HG03469 (cell line): ENCODE results near the gene SEC31A.

ENCODE experiments used
- ATAC-seq: cut with Tn5 transposase; IDR thresholded peaks from one replicate; pipeline ENCODE4 v1.9.1; 2021; ENCODE audit warnings: mild to moderate bottlenecking, moderate library complexity, moderate number of reproducible peaks; ENCODE audit not compliant: unreplicated experiment

The SEC31A gene

DNA sequence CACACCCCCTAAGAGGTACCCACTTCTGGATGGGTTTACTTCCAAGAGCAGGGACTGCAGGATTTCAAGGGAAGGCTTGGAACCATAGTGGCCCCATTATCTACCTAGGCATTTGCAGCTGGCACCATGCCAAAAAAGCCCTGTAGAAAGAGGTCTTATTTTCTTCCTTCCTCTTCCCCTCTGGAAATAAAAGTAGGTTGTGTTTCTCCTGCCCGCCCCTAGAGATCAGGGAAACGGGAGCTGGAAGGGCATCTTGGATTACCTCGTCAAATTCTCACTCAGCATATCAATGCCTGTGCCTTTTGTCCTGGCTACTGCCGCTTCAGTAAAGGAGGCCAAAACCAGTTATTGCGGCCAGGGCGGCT is 93.9 kb downstream of the SEC31A start:
- no peak for ATAC-seq

DNA sequence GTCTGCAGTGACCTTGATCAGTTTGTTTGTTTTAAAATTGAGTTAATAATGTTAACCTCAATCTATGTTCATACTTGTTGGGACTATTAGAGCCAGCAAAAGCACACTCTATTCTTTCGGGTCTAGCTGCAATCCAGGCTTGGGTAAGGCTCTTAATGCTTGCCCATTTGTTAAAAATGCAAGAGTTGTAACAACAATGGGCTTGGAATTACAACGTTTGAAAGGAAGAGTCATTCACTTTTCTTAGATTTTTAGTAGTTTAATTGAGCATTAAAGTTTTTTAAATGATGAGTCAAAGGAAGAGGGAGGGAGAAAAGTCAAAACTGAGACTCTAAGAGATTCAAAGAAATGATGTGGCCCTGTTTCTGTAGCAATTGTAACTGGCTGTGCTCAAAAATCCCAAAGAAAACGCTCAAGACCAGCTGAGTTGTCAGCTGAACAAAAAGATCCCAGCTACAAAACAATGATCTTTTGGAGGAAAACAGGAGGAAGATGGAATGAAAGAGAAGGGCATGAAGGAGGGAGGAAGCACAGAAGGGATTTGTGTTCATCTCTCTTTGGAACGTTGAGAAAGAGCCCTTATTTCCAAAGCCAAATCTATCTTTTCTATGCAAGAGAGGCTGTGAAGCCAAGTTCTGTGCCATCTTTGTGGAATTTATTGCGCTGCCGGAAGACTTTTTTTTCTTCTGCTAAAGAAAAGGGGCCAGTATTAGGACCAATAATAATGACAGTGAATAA is 97.9 kb downstream of the SEC31A start:
- no peak for ATAC-seq

DNA sequence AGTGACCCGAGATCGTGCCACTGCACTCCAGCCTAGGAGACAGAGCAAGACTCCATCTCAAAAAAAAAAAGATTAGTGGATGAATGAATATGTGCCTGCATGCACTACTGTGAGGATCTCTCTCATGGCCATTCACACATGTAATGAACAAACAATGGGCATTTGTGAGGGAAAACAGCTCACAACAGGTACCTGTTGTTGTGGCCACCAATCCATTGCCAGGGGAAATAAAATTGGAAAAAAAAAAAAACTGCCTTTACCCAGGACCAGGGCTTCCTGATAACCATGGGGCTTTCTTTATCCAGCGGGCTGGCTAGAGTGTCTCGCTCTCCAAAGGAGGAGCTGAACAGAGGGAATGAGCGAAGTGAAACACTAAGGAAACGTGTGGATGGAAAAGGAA is 99.8 kb downstream of the SEC31A start:
- no peak for ATAC-seq

DNA sequence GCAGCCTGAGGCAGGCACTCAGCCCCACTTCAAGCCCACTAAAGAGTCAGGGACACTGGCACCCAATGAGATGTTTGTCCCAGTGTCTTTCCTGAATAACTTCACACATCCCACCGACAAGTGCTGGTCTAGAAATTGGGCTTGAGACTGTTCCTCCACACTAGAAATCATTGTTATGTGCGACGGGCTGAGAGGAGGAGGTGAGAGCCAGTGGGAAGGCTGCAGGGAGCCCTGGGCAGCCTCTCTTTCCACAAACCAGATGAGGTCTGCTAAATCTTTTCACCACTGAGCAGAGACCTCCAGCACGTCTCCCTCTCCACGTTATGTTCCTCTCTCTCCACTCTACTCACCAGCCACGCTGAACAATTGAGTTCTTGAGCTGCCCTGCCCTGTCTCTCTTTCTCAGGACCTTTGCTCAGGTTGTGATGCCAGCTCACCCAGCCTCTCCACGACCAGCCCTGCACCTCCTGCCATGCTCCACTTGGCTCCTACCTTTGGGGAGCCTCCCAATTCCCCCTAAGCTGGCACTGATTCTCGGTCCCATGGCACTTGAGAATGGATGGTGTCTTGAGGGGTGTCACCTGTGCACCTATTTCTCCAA is 100.8 kb downstream of the SEC31A start:
- ATAC-seq, result no peak

DNA sequence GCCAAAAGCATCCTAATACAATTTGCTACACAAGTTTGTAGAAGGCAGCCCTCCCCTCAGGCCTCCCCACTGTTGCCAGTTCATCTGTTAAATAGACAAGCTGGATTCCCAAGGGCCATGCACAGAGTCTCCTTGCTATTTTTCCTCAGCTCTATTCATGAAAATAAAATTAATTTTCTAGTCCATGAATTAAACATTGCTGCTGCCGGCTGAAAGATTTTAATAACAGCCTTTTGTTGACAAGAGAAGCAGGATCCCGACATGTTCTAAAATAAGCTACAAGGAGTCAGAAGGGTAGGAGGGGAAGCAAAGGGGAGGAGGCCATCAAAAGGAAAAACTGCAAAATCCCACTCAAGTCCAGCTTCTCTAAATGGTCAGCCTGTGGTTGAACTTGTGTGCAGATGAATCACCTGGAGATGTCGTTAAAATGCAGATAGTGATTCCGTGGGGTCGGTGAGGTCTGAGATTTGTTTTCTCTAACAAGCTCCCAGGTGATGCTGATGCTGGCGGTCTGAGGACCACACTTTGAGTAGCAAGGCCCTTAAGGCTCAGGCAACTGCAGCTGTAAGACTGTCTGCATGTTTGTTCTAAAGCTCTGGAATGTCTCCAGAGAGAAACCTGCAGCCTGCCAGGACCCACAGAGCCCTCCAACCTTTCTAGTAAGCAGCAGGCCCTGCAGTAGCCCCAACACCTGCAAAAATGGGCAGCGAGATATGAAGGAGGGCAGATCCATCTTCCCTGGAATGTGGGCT is 101.8 kb downstream of the SEC31A start:
- ATAC-seq, result no peak

DNA sequence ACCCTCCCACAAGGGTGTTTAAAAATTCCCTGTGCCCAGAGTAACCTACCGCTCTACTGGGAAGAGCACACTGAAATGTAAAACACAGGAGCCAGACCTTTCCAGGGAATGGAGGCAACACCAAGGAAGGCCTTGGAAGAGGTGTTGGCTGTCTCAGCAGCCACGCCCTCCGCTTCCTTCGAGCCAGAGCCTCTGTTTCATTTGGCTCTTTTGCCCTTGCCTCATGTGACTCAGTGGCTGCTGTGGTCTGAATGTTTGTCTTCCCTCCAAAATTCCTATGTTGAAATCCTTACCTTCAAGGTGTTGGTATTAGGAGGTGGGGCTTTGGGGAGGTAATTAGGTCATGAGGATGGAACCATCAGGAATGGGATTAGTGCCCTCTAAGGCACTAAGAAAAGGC is 103.6 kb downstream of the SEC31A start:
- no peak for ATAC-seq

DNA sequence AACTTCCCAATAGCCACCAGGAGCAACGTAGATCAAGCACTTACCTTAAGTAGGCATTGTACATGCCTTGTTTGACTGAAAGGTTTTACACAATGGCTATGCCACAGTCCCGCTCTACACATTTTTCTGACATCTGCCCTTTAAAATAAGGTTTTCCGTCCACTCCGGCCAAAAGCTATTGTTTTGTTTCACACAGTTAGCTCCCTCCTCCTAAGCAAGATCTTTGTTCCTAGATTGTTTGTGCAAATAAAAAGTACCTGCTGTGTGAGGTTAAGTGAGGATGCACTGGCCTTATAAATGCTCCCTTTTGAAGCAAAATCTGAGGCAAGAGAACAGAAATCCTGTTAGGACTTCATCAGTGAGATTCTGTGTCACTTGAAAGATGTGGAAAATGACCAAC is 104.1 kb downstream of the SEC31A start:
- ATAC-seq, result no peak

DNA sequence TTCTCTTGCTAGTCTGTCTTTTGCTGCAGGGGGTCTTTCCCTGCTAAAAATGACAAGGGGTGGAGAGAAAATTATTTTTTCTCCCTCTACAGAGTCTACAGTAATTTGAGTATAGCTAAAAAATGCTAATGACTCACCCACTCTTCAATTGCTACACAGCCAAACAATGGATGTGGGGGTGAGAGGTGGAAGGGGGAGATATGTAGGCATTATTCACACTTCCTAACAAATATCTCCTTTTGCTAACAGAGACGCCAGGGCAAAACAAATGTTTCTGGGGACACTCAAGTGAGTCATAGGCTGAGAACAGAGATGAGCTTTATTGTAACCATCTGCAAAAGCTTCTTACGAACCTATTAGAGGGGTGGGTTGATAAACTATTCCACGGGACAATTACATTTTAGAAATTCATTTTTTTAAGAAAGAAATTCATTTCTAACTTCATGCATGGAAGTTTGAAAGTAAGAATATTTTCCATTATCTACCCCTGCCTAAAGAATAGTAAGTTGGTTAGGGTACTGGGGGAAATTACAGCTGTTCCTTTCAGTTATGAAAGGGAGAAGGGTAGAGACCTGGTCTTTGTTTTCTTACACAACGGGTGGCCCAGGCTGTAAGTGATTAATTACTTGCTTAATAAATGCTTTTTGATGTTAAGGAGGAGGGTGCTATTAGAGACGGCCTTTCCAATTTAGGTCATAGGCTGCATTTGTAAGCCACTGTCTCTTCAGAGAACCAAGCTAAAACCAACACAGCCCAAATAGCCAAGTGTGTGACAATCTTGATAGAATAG is 105.1 kb downstream of the SEC31A start:
- no peak for ATAC-seq

DNA sequence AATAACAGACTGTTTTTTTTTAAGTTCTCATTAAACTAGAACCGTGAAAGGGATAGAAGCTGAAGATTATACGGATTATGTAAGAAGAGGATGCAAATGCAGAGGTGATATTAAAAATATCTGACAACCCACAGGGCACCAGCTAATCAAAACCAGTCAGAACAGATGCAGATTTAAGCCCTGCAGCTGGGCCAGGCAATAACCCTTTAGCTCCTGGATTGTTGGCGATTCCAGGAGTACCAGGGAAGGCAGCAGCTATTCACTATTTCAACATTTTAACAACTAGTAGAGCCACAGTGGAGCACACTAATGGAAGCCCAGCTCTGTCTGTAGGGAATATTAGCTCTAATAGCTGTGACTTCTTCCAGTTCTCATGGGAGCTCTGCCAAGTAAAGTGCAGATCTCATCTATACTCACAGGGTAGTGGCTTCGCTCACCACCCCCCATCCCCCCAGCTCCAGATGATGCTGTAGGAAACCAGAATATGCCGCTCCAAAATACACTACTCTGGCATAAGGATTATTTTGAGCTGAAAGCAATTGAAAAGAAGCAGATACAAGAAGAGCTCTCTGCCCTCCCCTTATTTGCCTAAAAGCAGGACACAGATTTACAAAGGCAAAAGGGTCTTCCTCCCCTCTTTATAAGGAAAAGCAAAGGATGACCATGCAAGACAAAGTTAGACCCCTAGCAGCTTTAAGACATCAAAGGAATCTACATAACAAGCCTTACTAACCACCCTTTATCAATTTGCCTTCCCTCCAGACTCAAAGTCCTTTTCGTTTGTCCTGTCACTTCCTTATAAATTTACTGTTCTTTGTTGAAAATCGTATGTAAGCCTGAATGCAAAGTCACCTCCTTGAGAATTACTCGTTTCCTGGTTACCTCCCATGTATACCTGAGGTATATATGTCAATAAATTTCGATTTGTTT is 106.0 kb downstream of the SEC31A start:
- ATAC-seq, result no peak

DNA sequence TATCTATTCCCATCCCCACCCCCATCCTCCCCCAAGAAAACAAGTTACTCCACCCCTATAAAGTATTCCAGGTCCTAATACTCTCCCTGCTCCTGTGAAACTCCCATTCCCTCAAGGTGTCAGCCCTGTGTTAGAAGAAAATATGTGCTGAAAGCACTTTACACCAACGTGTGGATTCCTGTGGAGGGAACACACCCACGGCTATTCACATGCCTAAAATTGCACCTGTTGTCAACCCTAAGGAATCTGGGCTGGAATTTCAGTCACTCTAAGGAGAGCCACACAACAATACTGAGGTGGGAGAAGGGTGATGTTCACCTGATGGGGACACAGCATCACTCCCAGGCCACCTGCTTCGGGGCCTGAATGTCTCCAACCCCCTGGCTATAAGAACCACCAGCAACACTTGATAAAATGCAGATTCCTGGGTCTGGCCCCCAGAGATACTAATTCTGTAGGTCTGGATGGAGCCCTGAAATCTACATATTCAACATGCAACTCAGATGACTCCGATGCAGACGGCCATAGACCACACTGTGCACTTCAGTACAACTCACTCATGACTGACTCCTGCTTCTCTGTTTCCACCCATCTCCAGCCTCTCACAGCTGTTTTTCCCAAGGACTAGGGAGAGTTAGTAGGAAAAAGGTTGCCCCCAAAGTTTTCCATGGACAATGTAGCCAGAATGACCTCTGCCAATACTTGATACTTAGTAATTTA is 108.2 kb downstream of the SEC31A start:
- no peak for ATAC-seq

DNA sequence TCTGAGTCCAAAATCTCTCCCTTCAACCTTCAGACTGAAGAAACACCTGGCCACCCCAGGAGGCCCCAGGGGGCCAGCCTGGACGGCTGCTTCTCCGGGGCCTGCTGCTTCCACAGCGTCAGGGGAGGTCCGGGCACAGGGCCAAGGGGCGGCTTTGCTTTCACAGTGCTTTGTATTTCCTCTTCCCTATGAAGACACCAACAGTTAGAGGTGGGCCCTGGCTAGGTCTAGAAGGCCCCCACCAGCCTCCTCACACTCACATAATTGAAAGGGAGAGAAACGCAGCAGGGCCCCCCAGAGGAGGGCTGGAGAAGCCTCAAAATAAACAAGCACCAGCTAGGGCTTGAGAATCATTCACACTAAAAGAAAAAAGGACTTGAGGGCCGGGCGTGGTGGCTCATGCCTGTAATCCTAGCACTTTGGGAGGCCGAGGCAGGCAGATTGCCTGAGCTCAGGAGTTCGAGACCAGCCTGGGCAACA is 110.2 kb downstream of the SEC31A start:
- ATAC-seq, result no peak

DNA sequence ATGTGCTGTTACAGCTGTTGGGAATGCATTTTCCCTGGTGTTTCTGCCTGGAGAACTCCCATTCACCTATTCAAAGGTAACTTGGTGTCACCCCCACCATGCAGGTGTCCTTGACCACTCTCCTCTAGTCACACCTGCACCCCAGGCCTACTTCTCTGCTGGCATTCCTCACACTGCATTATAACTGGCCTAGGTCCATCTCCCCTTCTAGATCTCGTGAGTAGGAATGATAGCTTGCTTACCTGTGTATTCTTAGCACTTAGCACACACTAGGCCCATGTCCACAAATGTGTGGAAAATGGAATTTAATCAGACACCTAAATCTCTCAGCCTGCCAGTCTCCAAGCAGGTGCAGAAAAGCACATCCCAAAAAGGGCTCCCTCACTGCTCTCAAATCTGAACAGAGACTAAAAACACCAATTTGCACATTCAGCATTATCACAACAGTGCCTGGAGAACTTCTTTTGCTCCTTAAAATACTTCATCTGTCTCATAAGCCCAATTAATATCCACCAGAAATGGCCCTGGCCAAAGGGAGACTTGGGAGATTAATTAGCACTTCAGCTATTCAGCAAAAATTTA is 110.7 kb downstream of the SEC31A start:
- no peak for ATAC-seq

DNA sequence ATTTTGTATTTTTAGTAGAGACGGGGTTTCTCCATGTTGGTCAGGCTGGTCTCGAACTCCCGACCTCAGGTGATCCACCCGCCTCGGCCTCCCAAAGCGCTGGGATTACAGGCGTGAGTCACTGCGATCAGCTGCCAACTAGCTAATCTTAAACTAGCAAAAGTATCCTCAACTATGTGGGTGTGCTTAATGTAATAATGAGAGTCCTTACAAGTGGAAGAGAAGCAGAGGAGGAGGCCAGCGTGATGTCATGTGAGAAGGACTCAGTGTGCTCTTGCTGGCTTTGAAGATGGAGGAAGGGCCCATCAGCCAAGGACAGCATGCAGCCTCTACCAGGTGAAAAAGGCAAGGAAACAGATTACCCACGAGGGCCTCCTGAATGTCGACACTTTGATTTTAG is 111.9 kb downstream of the SEC31A start:
- ATAC-seq, result no peak

DNA sequence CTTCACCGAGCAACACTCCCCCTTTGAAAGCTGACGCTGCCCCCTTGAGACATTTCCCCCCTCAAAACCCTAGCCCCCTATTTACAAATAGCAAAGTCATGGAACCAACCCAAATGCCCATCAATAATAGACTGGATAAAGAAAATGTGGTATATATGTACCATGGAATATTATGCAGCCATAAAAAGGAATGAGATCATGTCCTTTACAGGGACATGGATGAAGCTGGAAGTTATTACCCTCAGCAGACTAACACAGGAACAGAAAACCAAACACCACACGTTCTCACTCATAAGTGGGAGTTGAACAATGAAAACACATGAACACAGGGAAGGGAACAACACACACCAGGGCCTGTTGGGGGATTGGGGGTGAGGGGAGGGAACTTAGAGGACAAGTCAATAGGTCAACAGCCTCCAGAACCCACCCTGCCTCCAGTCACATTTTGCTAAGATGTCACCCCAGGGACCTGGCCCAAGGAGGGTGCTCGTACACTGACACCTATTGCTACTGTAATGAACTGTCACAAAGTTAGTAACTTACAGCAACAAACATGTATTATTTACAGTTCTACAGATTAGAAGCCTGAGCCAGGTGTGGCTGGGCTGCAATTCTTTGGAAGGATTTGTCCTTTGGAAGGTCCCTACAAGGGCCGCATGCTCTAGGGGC is 113.0 kb downstream of the SEC31A start:
- ATAC-seq, result no peak

DNA sequence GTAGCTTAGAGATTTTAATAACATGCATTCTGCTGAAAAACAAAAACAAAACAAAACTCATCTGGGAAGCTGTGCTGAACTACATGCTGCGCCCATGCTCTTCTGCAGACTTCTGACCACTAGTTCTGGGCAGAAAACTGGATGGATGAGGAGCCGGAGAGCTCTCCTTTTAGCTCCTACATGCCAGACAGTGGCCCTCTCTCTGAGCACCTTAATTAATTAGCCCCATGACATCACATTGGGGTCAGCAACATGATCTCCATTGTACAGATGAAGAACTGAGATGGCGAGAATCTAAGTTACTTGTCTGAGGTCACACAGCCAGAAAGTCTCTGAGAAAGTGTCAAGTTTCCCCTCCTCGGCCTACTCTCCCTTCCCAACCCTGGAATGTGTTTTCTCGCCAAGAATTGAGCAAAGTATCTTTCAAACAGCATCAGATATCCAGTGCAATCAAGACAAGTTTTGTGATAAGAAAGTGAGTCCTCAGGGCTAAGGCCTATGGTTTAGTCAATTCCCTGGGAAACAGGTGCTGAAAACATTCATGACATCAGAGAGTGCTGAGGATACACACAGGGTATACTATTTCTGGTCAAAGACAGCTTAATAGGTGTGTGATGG is 113.9 kb downstream of the SEC31A start:
- no peak for ATAC-seq

DNA sequence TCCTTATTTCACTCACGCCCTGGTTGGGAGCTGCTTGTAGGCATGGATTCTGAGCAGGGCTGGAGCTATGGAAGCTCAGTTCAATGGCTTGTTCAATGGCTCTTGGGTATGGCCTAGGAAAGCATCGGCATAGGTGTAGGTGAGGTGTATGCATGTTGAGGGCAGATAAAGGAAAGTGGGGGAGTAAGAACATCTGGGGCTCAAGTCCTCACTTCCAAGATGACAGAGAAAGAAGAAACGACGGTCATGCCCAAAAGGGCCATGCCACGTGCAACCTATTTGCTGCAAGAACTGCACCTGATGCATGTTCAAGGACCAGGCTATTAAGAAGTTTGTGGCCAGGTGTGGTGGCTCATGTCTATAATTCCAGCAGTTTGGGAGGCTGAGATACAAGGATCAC is 115.7 kb downstream of the SEC31A start:
- no peak for ATAC-seq

DNA sequence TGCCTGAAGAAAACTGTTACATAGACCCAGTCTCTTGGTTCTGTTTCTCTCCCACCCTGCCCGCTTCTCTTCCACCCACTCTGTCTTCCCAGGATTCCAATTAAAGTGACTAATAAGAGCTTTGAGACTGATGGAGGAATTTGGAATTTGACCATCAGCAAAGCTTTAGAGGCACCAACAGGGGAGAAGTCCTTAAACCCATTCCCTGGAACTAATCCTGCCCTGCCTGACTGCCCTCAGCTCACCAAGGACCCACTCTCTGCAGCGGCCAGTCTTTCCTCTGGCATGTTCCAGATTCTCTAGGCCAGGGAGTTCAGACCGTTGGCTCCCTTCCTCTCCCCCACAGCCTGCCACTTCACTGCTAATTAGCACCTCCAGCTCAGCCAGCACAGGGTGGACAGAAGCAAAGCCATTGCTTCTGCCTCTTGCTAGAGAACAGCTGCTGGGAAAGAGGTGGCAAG is 116.2 kb downstream of the SEC31A start:
- no peak for ATAC-seq

DNA sequence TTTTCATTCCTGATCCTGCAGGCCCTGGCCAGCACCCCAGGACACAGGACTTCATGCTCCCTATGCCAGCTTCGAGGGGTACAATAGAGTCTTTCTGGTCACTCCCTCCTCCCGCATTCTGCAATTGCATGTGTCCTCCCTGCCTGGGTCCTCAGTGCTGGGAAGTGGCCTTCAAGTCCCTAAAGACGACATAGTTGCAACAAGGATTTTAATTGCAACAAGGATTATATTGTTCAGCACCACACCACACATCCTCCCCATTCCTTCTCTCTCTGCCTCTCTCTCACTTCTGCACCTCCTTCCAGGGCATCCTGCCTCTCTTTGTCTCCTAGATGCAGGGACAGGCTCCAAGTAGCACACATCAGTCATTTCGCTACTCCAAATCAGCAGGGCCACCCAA is 117.9 kb downstream of the SEC31A start:
- ATAC-seq, result no peak
